KMS-11 (cell line): ENCODE measurements around the gene EPHX1.

Experiments used
- H2AFZ ChIP-seq: fragments of 200-600 bp; sonication (generic); 2 replicates; pipeline ENCODE4 v1.6.1; 2016; ENCODE audit warnings: antibody characterized with exemption, mixed run types, low read depth
- H3K27ac ChIP-seq: fragments of 200-600 bp; sonication (generic); 2 replicates; pipeline ENCODE4 v1.6.1; 2016; ENCODE audit warnings: mild to moderate bottlenecking, mixed run types
- H3K27me3 ChIP-seq: fragments of 200-600 bp; sonication (generic); 2 replicates; pipeline ENCODE4 v1.6.1; 2017; ENCODE audit warnings: mild to moderate bottlenecking, low read depth, mixed run types, moderate library complexity; ENCODE audit not compliant: insufficient read depth
- H3K36me3 ChIP-seq: fragments of 200-600 bp; sonication (generic); 2 replicates; pipeline ENCODE4 v1.6.1; 2017; ENCODE audit warnings: mild to moderate bottlenecking, mixed run types; ENCODE audit not compliant: insufficient read depth
- H3K4me1 ChIP-seq: fragments of 200-600 bp; sonication (generic); 2 replicates; pipeline ENCODE4 v1.6.1; 2016; ENCODE audit warnings: mild to moderate bottlenecking, low read depth, mixed run types; ENCODE audit not compliant: poor library complexity, severe bottlenecking
- H3K4me2 ChIP-seq: fragments of 200-600 bp; sonication (generic); 2 replicates; pipeline ENCODE4 v1.7.0; 2016; ENCODE audit warnings: mild to moderate bottlenecking, mixed run types
- H3K4me3 ChIP-seq: fragments of 200-600 bp; sonication (generic); IDR thresholded peaks from 2 replicates; pipeline ENCODE4 v1.6.1; 2017; ENCODE audit warnings: low read depth, low read length, mixed read lengths; ENCODE audit not compliant: insufficient read depth
- H3K79me2 ChIP-seq: fragments of 200-600 bp; sonication (generic); 2 replicates; pipeline ENCODE4 v1.6.1; 2016; ENCODE audit warnings: low read depth, mixed run types; ENCODE audit not compliant: insufficient read depth
- H3K9ac ChIP-seq: fragments of 200-600 bp; sonication (generic); 2 replicates; pipeline ENCODE4 v1.6.1; 2016; ENCODE audit warnings: mild to moderate bottlenecking, mixed run types
- H4K20me1 ChIP-seq: fragments of 200-600 bp; sonication (generic); 2 replicates; pipeline ENCODE4 v1.6.1; 2016; ENCODE audit warnings: mild to moderate bottlenecking, mixed run types; ENCODE audit not compliant: insufficient read depth
- CTCF ChIP-seq: fragments of 200-600 bp; sonication (generic); conservative IDR thresholded peaks from 2 replicates; pipeline ENCODE4 v1.6.1; 2017; ENCODE audit warnings: low read depth, mild to moderate bottlenecking, antibody characterized with exemption, low read length, moderate library complexity, mixed read lengths

The EPHX1 gene

DNA sequence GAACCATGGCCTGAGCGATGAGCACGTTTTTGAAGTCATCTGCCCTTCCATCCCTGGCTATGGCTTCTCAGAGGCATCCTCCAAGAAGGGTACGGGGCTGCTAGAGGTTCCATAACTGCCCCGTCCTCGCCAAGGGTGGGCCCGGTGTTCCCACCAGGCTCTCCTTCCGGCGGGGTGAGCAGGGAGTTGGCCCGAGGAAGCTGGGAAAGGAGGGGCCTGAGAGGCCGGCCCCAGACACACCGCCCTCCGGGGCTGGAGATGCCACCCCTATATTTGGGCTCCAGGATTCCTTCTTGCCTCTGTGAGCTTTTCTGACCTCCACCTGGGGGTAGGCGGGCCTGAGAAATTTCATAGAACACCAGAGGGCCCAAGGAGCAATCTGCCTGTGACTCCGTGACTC, 28.9 kb downstream of the EPHX1 start:
- no peaks in the 10 kb centered on the region for H3K36me3 ChIP-seq
- no peak overlapping the region for H3K9ac ChIP-seq
- H3K4me3 ChIP-seq = no peak overlapping the region
- H3K79me2 ChIP-seq = no peaks in the 10 kb centered on the region
- no peak overlapping the region for H2AFZ ChIP-seq
- no peak overlapping the region for H3K4me2 ChIP-seq
- H3K27ac ChIP-seq = no peak overlapping the region
- no peaks in the 10 kb centered on the region for H3K4me1 ChIP-seq
- no peaks in the 10 kb centered on the region for H4K20me1 ChIP-seq
- TF ChIP-seq CTCF = no peak
- H3K27me3 ChIP-seq = no peaks in the 10 kb centered on the region

DNA sequence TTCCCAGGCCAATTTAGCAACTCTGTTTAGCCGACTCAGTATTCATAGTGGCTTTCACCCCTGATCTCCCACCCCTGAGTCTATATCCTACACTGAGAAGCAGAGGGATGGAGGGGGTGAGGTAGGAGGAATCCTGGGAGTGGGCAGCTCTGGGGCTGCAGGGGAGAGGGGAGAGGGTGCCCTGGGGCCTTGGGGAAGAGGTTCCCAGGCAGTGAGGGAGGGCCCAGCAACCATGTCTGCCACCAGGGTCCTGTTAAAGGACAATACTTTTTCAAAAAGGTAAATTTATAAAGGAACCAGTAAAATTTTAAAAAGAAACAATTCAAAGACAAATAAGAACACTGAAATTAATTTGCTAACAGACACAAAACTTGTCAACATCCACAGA, 30.3 kb downstream of the EPHX1 start:
- no peak overlapping the region for H3K9ac ChIP-seq
- no peaks in the 10 kb centered on the region for H4K20me1 ChIP-seq
- H3K27me3 ChIP-seq = no peaks in the 10 kb centered on the region
- no peaks in the 10 kb centered on the region for H3K4me1 ChIP-seq
- no peak for TF ChIP-seq CTCF
- no peak overlapping the region for H3K4me3 ChIP-seq
- no peak overlapping the region for H2AFZ ChIP-seq
- H3K36me3 ChIP-seq = no peaks in the 10 kb centered on the region
- no peak overlapping the region for H3K4me2 ChIP-seq
- H3K27ac ChIP-seq = no peak overlapping the region
- no peaks in the 10 kb centered on the region for H3K79me2 ChIP-seq

DNA sequence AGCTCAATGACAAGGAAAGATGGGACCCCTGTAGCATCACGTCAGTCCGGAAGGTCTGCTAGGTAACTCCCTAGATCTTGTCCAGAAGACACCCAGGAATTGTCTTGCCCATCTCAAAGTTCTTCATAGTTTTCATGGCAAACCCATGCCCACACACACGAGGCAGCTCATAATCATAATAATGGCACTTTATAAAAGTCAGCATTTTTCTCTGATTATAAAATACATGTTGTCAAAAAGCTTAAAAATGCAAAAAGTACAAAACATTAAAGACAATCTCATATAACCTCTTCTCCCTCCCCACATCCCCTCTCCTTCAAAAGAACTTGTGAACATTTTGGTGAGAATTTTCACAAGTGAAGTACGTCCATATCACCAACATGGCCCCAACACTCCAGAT, 30.8 kb downstream of the EPHX1 start:
- H4K20me1 ChIP-seq = no peaks in the 10 kb centered on the region
- no peaks in the 10 kb centered on the region for H3K36me3 ChIP-seq
- no peak overlapping the region for H3K9ac ChIP-seq
- no peak overlapping the region for H3K27ac ChIP-seq
- H3K4me1 ChIP-seq = no peaks in the 10 kb centered on the region
- no peak for TF ChIP-seq CTCF
- no peak overlapping the region for H2AFZ ChIP-seq
- H3K27me3 ChIP-seq = no peaks in the 10 kb centered on the region
- H3K4me3 ChIP-seq = no peak overlapping the region
- H3K4me2 ChIP-seq = no peak overlapping the region
- H3K79me2 ChIP-seq = no peaks in the 10 kb centered on the region

DNA sequence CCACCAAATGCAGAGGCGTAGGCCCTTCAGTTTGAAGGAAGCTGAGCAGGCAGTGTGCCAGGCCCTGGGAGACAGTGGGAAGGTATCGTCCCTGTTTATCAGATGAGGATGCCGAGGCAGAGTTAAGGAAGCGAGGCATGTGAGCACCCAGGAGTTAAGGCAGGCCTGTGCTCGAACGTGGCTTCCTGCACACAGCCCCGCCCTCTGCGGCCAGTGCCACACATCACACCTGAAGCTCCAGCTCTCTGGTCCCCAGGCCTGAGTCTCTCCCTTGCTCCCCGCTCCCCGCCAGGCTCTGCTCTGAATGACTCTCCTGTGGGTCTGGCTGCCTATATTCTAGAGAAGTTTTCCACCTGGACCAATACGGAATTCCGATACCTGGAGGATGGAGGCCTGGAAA, 32.1 kb downstream of the EPHX1 start:
- Histone ChIP-seq H3K79me2 (no peaks in the 10 kb centered on the region), H3K27ac (no peak overlapping the region), H3K4me3 (no peak overlapping the region), H3K36me3 (no peaks in the 10 kb centered on the region; the same call in 1 of the 2 replicates), H4K20me1 (no peaks in the 10 kb centered on the region), H3K27me3 (no peaks in the 10 kb centered on the region), H3K9ac (no peak overlapping the region), H3K4me2 (no peak overlapping the region), H2AFZ (no peak overlapping the region), H3K4me1 (no peaks in the 10 kb centered on the region)
- TF ChIP-seq CTCF = no peak
